ENCODE measurements around the gene RRP8. TPM values are rescaled to one million over a fixed set of nuclear protein-coding genes. Genes with fewer than 3 reads are reported as not detected.

Gene RRP8
- total and polyA plus RNA-seq, 2 of the 8 experiments (the other 6 are each of a cell fraction or from before 2014, with no cell fraction given): 4.2 to 14.9 TPM

DNA sequence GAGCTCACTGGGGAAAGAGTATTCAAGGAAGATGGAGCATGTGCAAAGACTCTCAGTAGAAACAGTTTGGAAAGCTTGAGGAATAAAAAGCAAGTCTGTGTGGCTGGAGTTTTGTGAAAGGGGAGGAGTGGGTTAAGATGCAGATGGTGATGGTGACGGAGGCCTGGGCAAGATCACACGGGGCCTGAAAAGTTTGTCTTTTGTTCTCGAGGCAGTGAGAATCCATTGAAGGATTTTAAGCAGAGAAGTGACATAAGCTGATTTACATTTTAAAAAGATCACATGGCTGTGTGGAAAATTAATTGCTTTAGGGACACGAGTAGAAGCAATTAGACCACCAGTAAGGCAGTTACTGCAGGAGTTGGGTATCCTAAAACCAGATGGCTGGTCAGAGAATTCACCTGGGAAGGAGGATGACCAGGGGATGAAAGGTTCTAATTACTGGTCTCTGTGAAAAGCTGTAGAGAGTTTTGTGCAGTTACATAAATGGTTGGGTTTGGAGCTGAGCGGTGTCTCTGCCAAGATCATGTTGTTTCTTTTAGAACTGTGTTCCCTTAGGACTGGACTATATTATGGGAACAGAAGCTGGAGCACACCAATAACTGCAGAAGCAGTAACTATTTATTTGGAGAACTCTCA lies 7.1 kb downstream of the RRP8 start:
- H4K91ac ChIP-seq (replicated peaks; ENCODE audit: insufficient read length, low read length): no peak overlapping the region
- no peaks in the 10 kb centered on the region for H3K27me3 ChIP-seq (replicated peaks in 1 of 4; ENCODE audit: control insufficient read depth in 3 of 4, extremely low read depth in 1 of 4, insufficient read depth in 3 of 4, low read length in 3 of 4)
- no peak overlapping the region for H3K4ac ChIP-seq (replicated peaks; ENCODE audit: insufficient read length, low read depth, low read length)
- H4K20me1 ChIP-seq (replicated peaks in 1 of 2; ENCODE audit: control insufficient read depth in 1 of 2, insufficient read depth in 2 of 2, low read length in 2 of 2): peaks cover 0 to 10% of the 10 kb centered on the region in 2 experiments
- no peak overlapping the region for H2BK15ac ChIP-seq (ENCODE audit: low read length)
- no peak overlapping the region for H2AFZ ChIP-seq (ENCODE audit: low read length)
- peaks cover 3 to 22% (median 9%) of the 10 kb centered on the region in 4 experiments; a peak in 7 of 8 replicates for H3K36me3 ChIP-seq (ENCODE audit: control insufficient read depth in 2 of 4, insufficient read depth in 4 of 4, low read length in 3 of 4)
- H2BK20ac ChIP-seq (ENCODE audit: low read length): no peak overlapping the region
- H3K23ac ChIP-seq (ENCODE audit: insufficient read length): no peak overlapping the region
- no peak overlapping the region for H3K9ac ChIP-seq (replicated peaks in 1 of 4; ENCODE audit: extremely low read depth in 1 of 4, low read depth in 3 of 4, low read length in 3 of 4)
- H3K79me2 ChIP-seq (ENCODE audit: control insufficient read depth in 1 of 2, insufficient read depth in 2 of 2, low read length in 2 of 2): no peaks in the 10 kb centered on the region
- no peak overlapping the region for H3K27ac ChIP-seq (ENCODE audit: low read depth, low read length)
- no peak overlapping the region for H2BK120ac ChIP-seq (replicated peaks; ENCODE audit: low read depth, low read length)
- no peaks in the 10 kb centered on the region for H3K4me1 ChIP-seq (replicated peaks in 1 of 4; ENCODE audit: control insufficient read depth in 3 of 4, insufficient read depth in 4 of 4, low read length in 3 of 4)
- no peak overlapping the region for H3K56ac ChIP-seq (replicated peaks; ENCODE audit: insufficient read length, low read depth, low read length)
- H3K9me3 ChIP-seq (ENCODE audit: insufficient read depth in 2 of 2, low read depth in 1 of 2, low read length in 1 of 2): no peaks in the 10 kb centered on the region
- H3K4me3 ChIP-seq (ENCODE audit: extremely low read depth in 1 of 4, insufficient read depth in 2 of 4, low read depth in 3 of 4, low read length in 4 of 4): no peak overlapping the region
- no peak overlapping the region for H3K14ac ChIP-seq (ENCODE audit: insufficient read length)
- DNase-seq (ENCODE audit: low read depth in 1 of 2, low spot score in 2 of 2): peak in 1 of 2 experiments; percentile 16
- no peak overlapping the region for H2BK12ac ChIP-seq (ENCODE audit: low read depth, low read length)
- FAIRE-seq: no peak
- H4K8ac ChIP-seq (ENCODE audit: extremely low read depth, insufficient read depth, low read length): no peak overlapping the region
- 87% methylated on average over 5 of the region's 5 CpGs; no CpG with 5 or more reads in 1 of the 2 experiments for WGBS, 2 experiments (ENCODE audit: extremely low coverage in 1 of 2, insufficient coverage in 1 of 2, insufficient read length in 1 of 2, insufficient replicate concordance in 2 of 2, low coverage in 1 of 2, low lambda C conversion rate in 2 of 2, missing lambda C conversion rate in 1 of 2)
- H3K4me2 ChIP-seq (ENCODE audit: insufficient read depth in 1 of 2, low read depth in 2 of 2, low read length in 2 of 2): no peak overlapping the region
- H3K18ac ChIP-seq (ENCODE audit: extremely low read depth, low read length): no peak overlapping the region
- TF ChIP-seq GABPA (IDR thresholded peaks at IDR 0.05; ENCODE audit: borderline replicate concordance, insufficient read depth, low read length): no peak
- TF ChIP-seq SUZ12 (IDR thresholded peaks at IDR 0.05; ENCODE audit: low read length): no peak
- TF ChIP-seq NRF1 (IDR thresholded peaks at IDR 0.05; ENCODE audit: low read depth, low read length): no peak
- no peak for TF ChIP-seq GTF2F1 (IDR thresholded peaks at IDR 0.05; ENCODE audit: borderline replicate concordance, low read depth, low read length)
- no peak for TF ChIP-seq HDAC2 (IDR thresholded peaks at IDR 0.05; ENCODE audit: borderline replicate concordance in 1 of 2, low read depth in 2 of 2, low read length in 2 of 2)
- TF ChIP-seq ASH2L (IDR thresholded peaks at IDR 0.05; ENCODE audit: low read length): no peak
- TF ChIP-seq CBX8 (IDR thresholded peaks at IDR 0.05; ENCODE audit: borderline replicate concordance, low read depth, low read length): no peak
- no peak for TF ChIP-seq SP4 (IDR thresholded peaks at IDR 0.05; ENCODE audit: low read length)
- TF ChIP-seq RAD21 (IDR thresholded peaks at IDR 0.05 in 1 of 2, conservative IDR thresholded peaks at IDR 0.05 in 1 of 2; ENCODE audit: low read depth in 2 of 2, low read length in 2 of 2): no peak
- TF ChIP-seq CEBPB (IDR thresholded peaks at IDR 0.05; ENCODE audit: low read depth, low read length): no peak
- TF ChIP-seq CHD1 (IDR thresholded peaks at IDR 0.05; ENCODE audit: low read depth, low read length): no peak
- no peak for TF ChIP-seq TAF1 (IDR thresholded peaks at IDR 0.05; ENCODE audit: low read depth, low read length)
- H4K5ac ChIP-seq (ENCODE audit: insufficient read length, low read depth, low read length): no peak overlapping the region
- no peaks in the 10 kb centered on the region; the same call in 1 of the 2 replicates for H3K23me2 ChIP-seq (ENCODE audit: low read depth, low read length)
- H3K79me1 ChIP-seq (ENCODE audit: low read depth, low read length): no peaks in the 10 kb centered on the region; the same call in none of the 2 replicates
- no peak overlapping the region for H2AK5ac ChIP-seq (ENCODE audit: low read depth, low read length)
- CTCF ChIA-PET (ENCODE audit: partially characterized antibody): interaction anchor here (0.6 to 3.8 kb wide), 12 partner anchors 9 to 217 kb away, joined by 3 to 13 read pairs (median 3); partner anchors contain the start of gene TPP1
- POLR2A ChIA-PET (ENCODE audit: partially characterized antibody): interaction anchor here (0.8 to 4.8 kb wide), 4 partner anchors 8 to 57 kb away, joined by 3 to 20 read pairs (median 4); partner anchors contain the start of gene TAF10
- H2BK5ac ChIP-seq (ENCODE audit: low read depth, low read length): no peak overlapping the region
